ENCODE measurements around the gene CAT.

The CAT gene

GRCh38 chr11:34425867-34426266, 12.9 kb upstream of the CAT start:
- no peak for DNase-seq

DNA sequence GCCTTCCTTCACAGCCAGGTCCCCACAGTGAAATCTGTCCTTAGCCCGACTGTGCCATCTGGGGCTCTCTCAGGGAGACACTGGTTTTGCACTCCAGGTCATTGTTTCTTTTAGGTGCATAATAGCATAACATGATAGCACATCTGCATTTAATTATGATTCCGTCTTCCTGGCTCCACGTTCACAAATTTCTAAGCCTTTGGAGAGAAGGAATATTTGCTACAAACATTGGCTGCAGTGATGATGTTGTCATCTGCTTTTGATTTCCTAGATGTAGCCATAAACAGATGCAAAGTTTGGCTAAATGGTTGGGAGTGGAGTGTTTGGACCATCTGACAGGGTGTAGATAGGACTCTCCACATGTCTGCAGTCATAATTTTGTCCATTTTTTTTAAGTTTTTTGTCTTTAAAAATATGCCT, 12.0 kb upstream of the CAT start:
- no peak for DNase-seq

GRCh38 chr11:34427186-34427805, 11.4 kb upstream of the CAT start:
- no peak for DNase-seq

DNA sequence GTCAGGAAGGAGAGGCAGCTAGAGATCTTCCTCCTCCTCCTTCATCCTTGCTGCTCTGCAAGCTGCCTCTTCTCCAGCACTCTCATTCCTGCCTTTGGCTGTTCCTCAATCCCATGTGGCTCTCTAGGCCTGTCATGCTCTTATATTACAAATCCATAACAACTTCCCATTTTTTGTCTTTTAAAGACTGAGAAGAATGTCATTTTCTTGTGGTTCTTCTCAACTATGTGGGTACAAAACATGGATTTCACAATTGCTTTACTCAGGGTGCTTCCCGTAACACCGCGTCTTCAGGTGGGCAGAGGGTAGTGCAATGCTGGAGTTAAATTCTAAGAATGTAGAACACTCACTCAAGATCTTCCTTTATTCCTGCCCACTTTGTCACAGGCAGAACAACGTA, 6.8 kb upstream of the CAT start:
- DNase-seq: no peak

DNA sequence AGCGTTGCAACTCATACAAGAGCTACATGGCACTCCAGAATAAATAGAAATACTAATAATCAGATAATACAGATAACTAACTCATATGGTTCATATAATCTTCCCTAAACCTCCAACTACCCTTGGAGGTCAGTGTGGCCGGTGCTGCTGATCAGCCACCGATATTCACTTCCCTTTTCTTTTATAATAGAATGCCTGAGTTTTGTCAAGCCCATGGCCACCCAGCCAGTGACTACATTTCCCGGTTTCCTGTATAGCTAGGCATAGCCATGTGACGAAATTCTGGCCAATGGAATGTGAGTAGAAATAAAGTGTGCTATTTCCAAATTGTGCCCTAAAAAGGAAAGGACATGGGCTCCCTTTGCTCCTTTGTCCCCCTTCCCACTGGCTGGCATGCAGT, 5.9 kb upstream of the CAT start:
- DNase-seq: no peak

DNA sequence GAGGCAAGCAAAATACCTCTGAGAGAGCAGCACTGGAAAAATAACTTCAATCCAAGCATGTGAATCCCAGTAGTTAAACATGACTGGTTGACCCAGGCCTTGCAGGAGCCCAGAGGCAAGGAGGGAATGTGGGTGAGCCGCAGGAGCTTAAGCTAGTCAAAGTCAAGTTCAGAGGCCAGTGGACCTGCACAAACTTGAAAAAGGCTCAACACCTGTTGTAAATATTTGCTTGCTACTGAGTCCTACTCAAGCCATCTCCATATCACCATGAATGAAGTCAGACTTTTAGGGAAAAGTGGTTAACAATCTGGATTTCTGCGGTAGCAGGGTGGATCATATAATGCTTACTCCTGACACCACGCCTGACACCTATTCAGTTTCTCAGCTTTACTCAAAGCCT, 4.8 kb upstream of the CAT start:
- DNase-seq: no peak

- DNase-seq: no peak
These were observed 1.3 kb upstream of the CAT start for GRCh38 chr11:34437224-34438125.

DNA sequence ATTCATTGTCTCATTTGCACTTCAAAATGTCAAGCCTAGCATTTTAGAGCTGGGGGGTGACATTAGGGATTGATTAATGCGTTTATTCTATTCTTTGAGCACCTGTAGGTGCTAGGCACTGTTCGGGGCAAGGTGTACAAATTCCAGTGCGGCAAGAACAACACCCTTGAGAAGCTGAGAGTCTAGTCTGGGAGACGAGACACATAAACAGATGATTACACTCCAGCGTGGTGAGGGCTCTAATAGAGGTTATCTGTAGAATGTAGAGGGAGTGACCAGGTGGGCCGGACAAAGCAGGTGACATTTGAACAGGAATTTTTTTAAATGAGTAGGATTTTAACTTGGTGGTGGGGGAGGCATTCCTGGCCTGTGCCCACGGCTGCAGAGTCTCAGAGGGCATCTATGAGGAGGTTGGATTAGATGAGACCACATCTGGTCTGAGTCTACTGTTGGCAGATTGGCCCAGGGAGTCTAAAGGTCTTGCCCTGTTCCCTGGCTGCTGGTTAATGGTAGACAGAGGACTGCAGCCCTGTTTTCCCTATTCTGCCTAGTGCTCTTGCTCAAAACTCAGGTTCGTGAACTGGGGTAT, 970 bp downstream of the CAT start:
- DNase-seq: no peak

GRCh38 chr11:34441814-34442213, 3.1 kb downstream of the CAT start:
- DNase-seq: no peak

GRCh38 chr11:34443136-34443535, 4.4 kb downstream of the CAT start:
- no peak for DNase-seq

GRCh38 chr11:34444428-34444827, 5.7 kb downstream of the CAT start:
- no peak for DNase-seq

DNA sequence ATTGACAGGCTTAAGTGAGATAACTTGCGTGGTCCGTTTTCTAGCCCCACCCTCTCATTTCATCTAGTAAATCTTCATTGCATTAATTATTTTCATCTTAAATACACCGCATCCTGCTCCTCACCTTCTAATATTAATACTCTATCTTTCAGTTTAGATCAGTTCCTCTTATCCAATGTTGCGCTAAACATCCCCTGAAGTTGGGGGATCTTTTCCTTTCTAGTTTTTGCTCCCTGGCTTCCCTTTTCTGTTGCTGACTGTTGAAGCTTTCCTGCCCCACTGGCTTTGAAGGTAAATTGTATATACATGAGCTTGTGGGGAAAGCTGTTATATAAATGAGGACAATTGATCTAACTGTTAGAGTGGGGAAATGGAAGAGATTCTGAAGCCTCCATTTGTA, 7.2 kb downstream of the CAT start:
- DNase-seq: no peak

GRCh38 chr11:34446386-34446785, 7.7 kb downstream of the CAT start:
- no peak for DNase-seq

DNA sequence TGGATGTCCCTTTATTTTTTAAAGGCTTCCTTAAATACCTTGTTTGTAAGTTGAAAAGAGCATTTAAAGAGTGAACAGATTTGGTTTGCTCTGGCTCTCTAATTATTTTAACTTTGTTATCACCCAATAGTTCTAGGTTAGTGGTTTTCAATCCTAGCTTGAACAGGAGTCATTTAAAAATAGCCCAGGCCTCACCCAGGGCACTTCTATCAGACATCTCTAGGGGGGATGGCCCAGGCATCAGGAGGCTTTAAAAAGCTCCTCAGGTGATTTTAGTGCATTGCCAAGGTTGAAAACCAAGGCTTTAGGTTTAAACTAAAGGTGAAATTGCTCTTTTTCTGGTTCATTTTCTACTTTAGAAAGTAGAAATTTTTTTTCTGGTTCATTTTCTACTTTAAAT, 8.3 kb downstream of the CAT start:
- DNase-seq: no peak

DNA sequence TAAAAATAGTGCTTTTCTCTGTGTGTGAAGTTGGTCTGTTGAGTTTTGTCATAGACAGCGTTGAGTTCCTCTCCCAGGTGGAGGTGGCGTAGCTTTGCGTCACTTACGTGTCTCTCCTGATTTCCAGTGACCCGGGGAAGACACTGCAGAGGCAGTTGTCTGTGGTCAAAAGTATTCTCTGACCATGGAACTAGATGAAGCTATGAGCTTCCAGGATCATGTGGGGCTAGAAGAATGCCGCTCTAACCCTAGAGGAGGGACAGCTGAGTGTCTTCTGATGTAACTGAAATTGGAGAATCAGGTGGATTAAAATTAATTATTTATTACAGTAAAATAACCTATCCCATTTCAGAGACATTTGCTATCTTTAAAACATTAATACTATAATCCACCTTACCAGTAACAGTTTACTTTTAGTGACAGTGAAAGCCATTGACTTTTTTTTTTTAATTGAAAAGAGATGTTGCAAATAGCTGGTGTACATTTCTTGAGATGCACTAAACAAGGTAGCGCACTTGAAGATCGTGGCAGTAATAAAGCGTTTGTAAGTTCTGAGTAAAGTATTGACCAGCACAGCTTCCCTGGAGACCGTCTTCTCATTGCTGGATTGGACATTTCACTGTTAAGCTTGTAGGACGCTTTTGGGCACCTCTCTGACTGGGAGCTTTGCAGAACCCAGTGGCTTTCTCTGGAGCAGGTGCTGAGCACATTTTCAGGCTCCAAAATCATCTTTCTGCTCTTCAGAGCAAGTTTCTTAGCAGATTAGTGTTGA, 9.7 kb downstream of the CAT start:
- no peak for DNase-seq

- no peak for DNase-seq
These were observed 10.3 kb downstream of the CAT start for GRCh38 chr11:34449013-34449412.

DNA sequence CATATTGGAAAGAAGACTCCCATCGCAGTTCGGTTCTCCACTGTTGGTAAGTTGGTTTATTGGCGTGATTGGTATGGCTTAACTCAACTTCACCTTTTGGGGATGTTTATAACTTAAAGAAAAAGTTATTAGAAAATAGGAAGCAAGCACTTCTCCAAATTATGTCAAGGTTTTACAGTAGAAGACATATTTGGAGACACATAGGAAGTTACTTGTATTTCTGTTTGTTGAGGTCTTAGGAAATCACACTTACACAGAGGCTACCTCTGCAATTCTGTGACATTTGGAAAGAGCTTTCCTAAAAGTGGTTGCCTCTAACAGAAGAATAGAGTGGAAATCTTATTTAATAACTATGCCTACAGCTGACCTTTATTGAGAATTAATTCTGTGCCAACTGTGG, 12.3 kb downstream of the CAT start:
- no peak for DNase-seq

DNA sequence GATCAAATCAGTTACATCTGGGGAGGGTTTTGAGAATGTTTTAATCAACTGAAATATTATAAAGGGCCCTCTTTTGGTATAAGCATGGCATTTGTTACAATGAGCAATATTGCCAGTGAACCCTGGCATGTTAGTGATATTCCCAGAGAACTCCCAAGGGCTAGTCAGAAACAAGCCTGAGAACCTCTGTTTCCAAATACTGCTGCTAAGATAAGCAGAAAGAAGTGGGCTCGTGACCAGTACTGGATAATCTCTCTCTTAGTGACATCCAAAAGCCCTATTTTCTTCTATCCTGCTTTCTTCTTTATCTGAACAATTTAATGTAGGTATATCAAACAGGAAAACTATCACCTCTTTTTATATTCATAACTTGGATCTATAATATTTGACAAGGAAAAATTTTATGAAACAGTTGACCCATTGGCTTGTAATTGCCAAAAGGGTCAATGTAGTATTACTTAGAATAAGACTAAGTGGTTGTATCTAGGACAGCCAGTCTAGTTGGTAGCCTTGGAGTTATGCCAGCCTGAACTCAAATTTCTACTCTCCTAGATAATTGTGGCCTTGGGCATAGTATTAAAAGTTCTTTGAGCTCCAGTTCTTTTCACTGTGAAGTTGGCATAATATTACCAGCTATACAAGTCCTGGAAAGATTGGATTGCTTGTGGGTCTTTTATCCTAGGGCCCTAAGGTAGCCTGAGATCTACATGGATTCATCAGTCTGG, 15.7 kb downstream of the CAT start:
- DNase-seq: no peak

DNA sequence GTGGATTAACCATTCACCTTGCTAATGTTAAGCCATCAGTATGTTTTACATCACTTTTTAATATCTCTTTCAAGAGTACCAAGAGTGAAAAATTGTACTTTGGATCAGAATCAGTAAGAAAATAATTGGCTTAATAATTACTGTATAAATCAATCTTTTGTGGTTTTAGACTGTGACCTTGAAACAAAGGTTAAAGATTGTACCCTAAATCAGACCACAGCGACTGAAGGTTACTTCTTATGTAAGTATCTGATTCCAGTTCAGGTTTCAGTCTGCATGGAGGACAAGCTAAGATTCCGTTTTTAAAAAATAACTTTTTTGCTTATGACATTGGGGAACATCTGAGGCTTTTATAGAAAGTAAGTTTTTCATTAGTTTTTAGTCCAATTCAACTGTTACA, 18.9 kb downstream of the CAT start:
- DNase-seq: no peak

DNA sequence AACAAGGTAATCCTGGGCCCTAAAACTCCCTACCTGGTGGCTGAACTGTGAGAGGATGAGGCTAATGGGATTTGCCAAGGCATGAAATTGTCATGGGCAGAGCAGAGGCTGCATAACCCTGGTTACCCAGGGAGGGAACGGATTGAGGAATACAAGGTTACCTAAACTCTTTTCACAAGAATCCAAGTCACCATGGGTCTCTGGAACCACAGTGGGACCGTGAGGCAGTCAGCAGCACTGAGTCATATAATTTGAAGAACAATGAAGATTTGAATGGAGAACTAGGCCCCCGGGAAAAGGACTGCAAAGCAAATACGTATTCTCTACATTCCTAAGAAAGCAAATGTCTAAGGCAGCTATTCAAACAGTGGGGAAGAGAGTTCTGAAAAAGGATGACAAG, 19.8 kb downstream of the CAT start:
- DNase-seq: no peak

DNA sequence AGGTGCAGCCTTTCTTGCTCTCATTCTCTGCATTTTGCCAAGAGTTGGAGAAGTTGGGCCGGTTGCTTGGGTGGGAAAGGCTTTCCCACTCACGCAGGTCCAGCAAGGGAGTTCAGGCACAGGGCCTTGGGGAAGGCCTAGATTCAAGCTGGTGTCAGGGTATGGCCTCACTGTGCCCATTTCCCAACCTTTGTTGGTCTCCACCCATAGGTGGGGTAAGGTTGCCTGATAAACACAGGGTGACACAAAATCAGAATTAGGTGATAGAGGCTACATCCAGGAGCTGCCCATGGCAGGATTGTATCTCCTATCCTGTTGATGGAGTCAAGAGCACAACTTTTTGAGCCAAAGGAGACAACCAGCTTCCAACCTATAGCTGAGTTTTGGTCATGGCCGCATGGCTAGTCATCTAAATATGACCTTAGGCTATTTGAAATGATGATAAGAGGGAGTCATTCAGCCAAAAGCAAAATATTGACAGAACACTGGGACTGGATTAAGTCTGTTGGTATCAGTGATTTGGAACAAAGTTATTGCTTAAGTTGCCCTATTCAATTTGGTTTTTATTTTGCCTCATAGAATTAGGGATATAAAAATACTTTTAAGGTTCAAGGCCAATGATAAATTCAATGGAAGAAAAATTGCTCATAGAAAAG, 20.9 kb downstream of the CAT start:
- no peak for DNase-seq

DNA sequence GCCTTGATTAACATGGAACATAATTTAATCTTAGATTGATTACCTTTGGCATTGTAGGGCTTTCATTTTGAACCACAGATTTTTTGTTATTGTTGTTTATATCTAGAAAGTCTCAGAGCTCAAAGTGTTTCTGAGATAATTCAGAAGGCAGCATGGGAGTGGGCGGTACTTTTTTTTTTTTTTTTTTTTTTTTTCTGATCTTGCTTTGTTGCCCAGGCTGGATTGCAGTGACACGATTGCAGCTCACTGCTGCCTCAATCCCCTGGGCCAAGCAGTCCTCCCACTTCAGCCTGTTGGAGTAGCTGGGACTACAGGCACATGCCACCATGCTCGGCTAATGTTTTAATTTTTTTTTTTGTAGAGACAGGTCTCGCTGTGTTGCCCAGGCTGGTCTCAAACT, 21.5 kb downstream of the CAT start:
- no peak for DNase-seq

Data from NCI-H510A (cell line).